GM23248 (cell line): ENCODE results near the gene SCRG1. TPM values are rescaled to one million over a fixed set of nuclear protein-coding genes. Genes with fewer than 3 reads are reported as not detected.

ENCODE experiments used
- DNase-seq: peaks from one replicate; pipeline ENCODE4 v3.0.0-alpha.2; 2015
- H2AFZ ChIP-seq: fragments of 200-600 bp; sonication (generic); 2 replicates; pipeline ENCODE4 v1.6.1; 2016; ENCODE audit warnings: antibody characterized with exemption
- H3F3A ChIP-seq: fragments of 200-600 bp; sonication (generic); 2 replicates; pipeline ENCODE4 v1.6.1; 2016; ENCODE audit warnings: mild to moderate bottlenecking, antibody characterized with exemption, mixed run types; ENCODE audit not compliant: insufficient read depth
- H3K27ac ChIP-seq: fragments of 200-600 bp; sonication (generic); 2 replicates; pipeline ENCODE4 v1.5.1; 2016; ENCODE audit warnings: mild to moderate bottlenecking
- H3K27me3 ChIP-seq: fragments of 200-600 bp; sonication (generic); replicated peaks from 2 replicates; pipeline ENCODE4 v1.6.1; 2016; ENCODE audit warnings: mild to moderate bottlenecking; ENCODE audit not compliant: insufficient read depth
- H3K36me3 ChIP-seq: fragments of 200-600 bp; sonication (generic); 2 replicates; pipeline ENCODE4 v1.6.1; 2016; ENCODE audit warnings: low read depth, mild to moderate bottlenecking
- H3K4me1 ChIP-seq: fragments of 200-600 bp; sonication (generic); 2 replicates; pipeline ENCODE4 v1.6.1; 2016; ENCODE audit warnings: mild to moderate bottlenecking; ENCODE audit not compliant: insufficient read depth
- H3K4me2 ChIP-seq: fragments of 200-600 bp; sonication (generic); one replicate; pipeline ENCODE4 v1.6.1; 2016; ENCODE audit warnings: mild to moderate bottlenecking; ENCODE audit not compliant: unreplicated experiment
- H3K4me3 ChIP-seq: fragments of 200-600 bp; sonication (generic); 2 replicates; pipeline ENCODE4 v1.5.1; 2016; ENCODE audit warnings: mild to moderate bottlenecking
- H3K79me2 ChIP-seq: fragments of 200-600 bp; sonication (generic); 2 replicates; pipeline ENCODE4 v1.6.1; 2016; ENCODE audit warnings: mild to moderate bottlenecking; ENCODE audit not compliant: insufficient read depth
- H3K9ac ChIP-seq: fragments of 200-600 bp; sonication (generic); 2 replicates; pipeline ENCODE4 v1.6.1; 2016; ENCODE audit warnings: mild to moderate bottlenecking
- H3K9me2 ChIP-seq: fragments of 200-600 bp; sonication (generic); 2 replicates; pipeline ENCODE4 v1.6.1; 2016; ENCODE audit warnings: mixed run types, mild to moderate bottlenecking, moderate library complexity; ENCODE audit not compliant: insufficient read depth
- H3K9me3 ChIP-seq: fragments of 200-600 bp; sonication (generic); one replicate; pipeline ENCODE4 v1.6.1; 2017; ENCODE audit warnings: low read depth
- H4K20me1 ChIP-seq: fragments of 200-600 bp; sonication (generic); 2 replicates; pipeline ENCODE4 v1.6.0; 2016; ENCODE audit not compliant: insufficient read depth
- EZH2 ChIP-seq: fragments of 200-600 bp; sonication (generic); IDR thresholded peaks from 2 replicates; pipeline ENCODE4 v1.6.1; 2018; ENCODE audit warnings: antibody characterized with exemption, mild to moderate bottlenecking; ENCODE audit not compliant: insufficient read depth, poor library complexity, severe bottlenecking
- EZH2phosphoT487 ChIP-seq: fragments of 200-600 bp; sonication (generic); IDR thresholded peaks from 2 replicates; pipeline ENCODE4 v1.6.1; 2018; ENCODE audit warnings: antibody characterized with exemption, moderate library complexity, mild to moderate bottlenecking, low read depth; ENCODE audit not compliant: insufficient read depth
- WGBS, 2 experiments: methylation state at CpG; one replicate each; pipeline ENCODE4 v1.1.6; 2015 to 2017; ENCODE audit warnings: low lambda C conversion rate in 2 of 2, low coverage in 1 of 2; ENCODE audit errors: missing lambda C conversion rate in 2 of 2; 5-methylcytosine and 5-hydroxymethylcytosine counted together
- in situ Hi-C: fragments of 300-500 bp; cut with MboI; formaldehyde crosslinking; loops from 2 replicates; pipeline ENCODE4 v1.15.0; 2020
- polyA plus RNA-seq: library from polyadenylated mRNA; unstranded; fragments of >200 nt; fragmentation: Nextera tagmentation; extraction: Ambion mirVana; gene quantifications from 2 replicates; pipeline ENCODE4 v1.2.1, GENCODE V29; 2016
- total RNA-seq: library from RNA; depleted of rRNA; stranded (reverse); fragments of >200 nt; shearing (Covaris generic); gene quantifications from 2 replicates; pipeline ENCODE4 v1.2.3, GENCODE V29; 2014

The SCRG1 gene
- total and polyA plus RNA-seq, 2 experiments from 2014 or later, result under 0.01 to 0.43 TPM

GRCh38 chr4:173434231-173434630 is 35.3 kb upstream of the SCRG1 start:
- Histone ChIP-seq H3F3A (peaks cover 17% of the 10 kb centered on the region; the same call in 1 of the 2 replicates), H3K79me2 (no peaks in the 10 kb centered on the region), H3K9me3 (no peaks in the 10 kb centered on the region), H3K4me2 (no peak overlapping the region), H3K27ac (no peak overlapping the region), H3K9ac (no peak overlapping the region), H3K36me3 (no peaks in the 10 kb centered on the region), H3K9me2 (no peaks in the 10 kb centered on the region), H4K20me1 (no peaks in the 10 kb centered on the region), H3K4me1 (peaks cover 14% of the 10 kb centered on the region), H3K27me3 (no peaks in the 10 kb centered on the region), H2AFZ (no peak overlapping the region), H3K4me3 (no peak overlapping the region)
- in situ Hi-C loops, result no loop called here
- no peak for DNase-seq
- TF ChIP-seq EZH2phosphoT487 (no peak), EZH2 (no peak)
- WGBS, 2 experiments, result 96 to 97% methylated on average over 7 of the region's 7 CpGs

GRCh38 chr4:173433447-173433846 is 34.5 kb upstream of the SCRG1 start:
- in situ Hi-C loops, result no loop called here

GRCh38 chr4:173432430-173432829 is 33.5 kb upstream of the SCRG1 start:
- H3K36me3 ChIP-seq, result no peaks in the 10 kb centered on the region
- no peaks in the 10 kb centered on the region for H3K9me3 ChIP-seq
- in situ Hi-C loops, result no loop called here
- no peak overlapping the region for H3K4me2 ChIP-seq
- H4K20me1 ChIP-seq, result no peaks in the 10 kb centered on the region
- peaks cover 17% of the 10 kb centered on the region; the same call in 1 of the 2 replicates for H3F3A ChIP-seq
- H3K4me1 ChIP-seq, result peaks cover 14% of the 10 kb centered on the region
- no peak overlapping the region for H2AFZ ChIP-seq
- TF ChIP-seq EZH2 (no peak), EZH2phosphoT487 (no peak)
- no peaks in the 10 kb centered on the region for H3K27me3 ChIP-seq
- 94 to 95% methylated on average over 5 of the region's 5 CpGs for WGBS, 2 experiments
- DNase-seq, result no peak
- H3K9ac ChIP-seq, result no peak overlapping the region
- no peak overlapping the region for H3K4me3 ChIP-seq
- no peak overlapping the region for H3K27ac ChIP-seq
- H3K79me2 ChIP-seq, result no peaks in the 10 kb centered on the region
- no peaks in the 10 kb centered on the region for H3K9me2 ChIP-seq

More at GRCh38 chr4:173433447-173433846, 34.5 kb upstream of the SCRG1 start:
- Histone ChIP-seq H3F3A (peaks cover 17% of the 10 kb centered on the region; the same call in 1 of the 2 replicates), H3K79me2 (no peaks in the 10 kb centered on the region), H3K9ac (no peak overlapping the region), H3K4me3 (no peak overlapping the region), H3K27ac (no peak overlapping the region), H4K20me1 (no peaks in the 10 kb centered on the region), H3K9me3 (no peaks in the 10 kb centered on the region), H3K4me1 (peaks cover 14% of the 10 kb centered on the region), H3K27me3 (no peaks in the 10 kb centered on the region), H2AFZ (no peak overlapping the region), H3K4me2 (no peak overlapping the region), H3K9me2 (no peaks in the 10 kb centered on the region), H3K36me3 (no peaks in the 10 kb centered on the region)
- 96 to 97% methylated on average over 3 of the region's 3 CpGs for WGBS, 2 experiments
- TF ChIP-seq EZH2phosphoT487 (no peak), EZH2 (no peak)
- DNase-seq, result no peak

- peaks cover 25% of the 10 kb centered on the region for H3K4me1 ChIP-seq
- no peak overlapping the region for H2AFZ ChIP-seq
- H3K9ac ChIP-seq, result no peak overlapping the region
- H3K4me2 ChIP-seq, result peak overlapping the region; percentile 71
- no peaks in the 10 kb centered on the region for H3K36me3 ChIP-seq
- H3K27ac ChIP-seq, result peak overlapping the region; percentile 81
- no peaks in the 10 kb centered on the region for H3K27me3 ChIP-seq
- H3K4me3 ChIP-seq, result 0 out of 2 replicates have a peak overlapping the region, but pooled peaks have one; percentile 18
- WGBS, 2 experiments, result 96 to 100% methylated on average over 2 of the region's 2 CpGs
- in situ Hi-C loops, result loop anchor here (5.0 kb wide), 1 partner anchor 66 kb away; no protein-coding TSS in a partner anchor
- no peaks in the 10 kb centered on the region for H3K79me2 ChIP-seq
- no peaks in the 10 kb centered on the region for H3K9me3 ChIP-seq
- H4K20me1 ChIP-seq, result no peaks in the 10 kb centered on the region
- DNase-seq, result no peak
- TF ChIP-seq EZH2 (no peak), EZH2phosphoT487 (no peak)
- peaks cover 28% of the 10 kb centered on the region for H3F3A ChIP-seq
- H3K9me2 ChIP-seq, result no peaks in the 10 kb centered on the region
Measured at GRCh38 chr4:173426064-173426463, 27.1 kb upstream of the SCRG1 start.
